GM23338 (cell line): ENCODE measurements around the gene ATP5PO. TPM values are rescaled to one million over a fixed set of nuclear protein-coding genes. Genes with fewer than 3 reads are reported as not detected.

Experiments used
- EZH2 ChIP-seq: fragments of 200-600 bp; sonication (generic); IDR thresholded peaks from one replicate; pipeline ENCODE4 v1.8.0; 2017; ENCODE audit warnings: antibody characterized with exemption, mild to moderate bottlenecking, low read depth; ENCODE audit not compliant: unreplicated experiment
- EZH2phosphoT487 ChIP-seq: fragments of 200-600 bp; sonication (generic); IDR thresholded peaks from one replicate; pipeline ENCODE4 v1.8.1; 2018; ENCODE audit warnings: antibody characterized with exemption; ENCODE audit not compliant: unreplicated experiment
- ZNF114 ChIP-seq: fragments of 250-450 bp; sonication (Bioruptor Pico); IDR thresholded peaks from 2 replicates; pipeline ENCODE4 v1.5.0; 2020; ENCODE audit warnings: mild to moderate bottlenecking, moderate library complexity
- ZNF331 ChIP-seq: fragments of 250-450 bp; sonication (Bioruptor Pico); IDR thresholded peaks from 2 replicates; pipeline ENCODE4 v1.5.0; 2020; ENCODE audit warnings: low read depth, mild to moderate bottlenecking, moderate library complexity
- polyA plus RNA-seq: library from polyadenylated mRNA; unstranded; fragments of >200 nt; fragmentation: Nextera tagmentation; extraction: Ambion mirVana; gene quantifications from 2 replicates; pipeline ENCODE4 v1.2.1, GENCODE V29; 2016
- total RNA-seq: library from RNA; depleted of rRNA; stranded (reverse); fragments of >200 nt; shearing (Covaris generic); gene quantifications from 2 replicates; pipeline ENCODE4 v1.2.3, GENCODE V29; 2014
- TF ChIP-seq, protein P1 (sequence below): fragments of 250-450 bp; sonication (Bioruptor Pico); IDR thresholded peaks from 2 replicates; pipeline ENCODE4 v1.5.0; 2020; ENCODE audit warnings: mild to moderate bottlenecking, moderate library complexity
- TF ChIP-seq, protein P2 (sequence below), 2 experiments: fragments of 200-600 bp in 1 of 2; sonication (generic) in 1 of 2; conservative IDR thresholded peaks; 2 replicates each; pipeline versions ENCODE4 v1.5.1 to v1.6.1; 2016 to 2017; ENCODE audit warnings: antibody characterized with exemption in 2 of 2, low read depth in 2 of 2, mild to moderate bottlenecking in 2 of 2, moderate library complexity in 1 of 2
- TF ChIP-seq, protein P3 (sequence below): IDR thresholded peaks from one replicate; pipeline ENCODE4 v1.6.1; 2018; ENCODE audit warnings: antibody characterized with exemption; ENCODE audit not compliant: unreplicated experiment
- TF ChIP-seq, protein P4 (sequence below): IDR thresholded peaks from 2 replicates; pipeline ENCODE4 v1.6.1; 2016; ENCODE audit warnings: antibody characterized with exemption

Gene ATP5PO
- total and polyA plus RNA-seq, 2 experiments from 2014 or later, result 244 to 522 TPM

DNA sequence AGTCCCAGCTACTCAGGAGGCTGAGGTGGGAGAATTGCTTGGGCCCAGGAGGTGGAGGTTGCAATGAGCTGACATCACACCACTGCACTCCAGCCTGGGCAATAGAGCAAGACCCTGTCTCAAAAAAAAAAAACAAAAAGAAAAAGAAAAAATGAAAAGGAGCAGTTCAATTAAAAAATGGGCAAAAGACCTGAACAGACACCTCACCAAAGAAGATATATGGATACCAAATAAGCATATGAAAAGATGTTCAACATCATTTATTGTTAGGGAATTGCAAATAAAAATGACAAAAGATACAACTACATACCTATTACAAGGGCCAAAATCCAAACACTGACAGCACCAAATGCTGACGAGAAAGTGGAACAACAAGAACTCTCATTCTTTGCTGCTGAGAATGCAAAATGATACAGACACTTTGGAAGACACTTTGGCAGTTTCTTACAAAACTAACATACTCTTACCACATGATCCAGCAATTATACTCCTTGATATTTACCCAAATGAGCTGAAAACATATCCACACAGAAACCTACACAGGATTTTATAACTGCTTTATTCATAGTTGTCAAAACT lies 28.7 kb upstream of the ATP5PO start (continued):
- TF ChIP-seq, protein P1, sequence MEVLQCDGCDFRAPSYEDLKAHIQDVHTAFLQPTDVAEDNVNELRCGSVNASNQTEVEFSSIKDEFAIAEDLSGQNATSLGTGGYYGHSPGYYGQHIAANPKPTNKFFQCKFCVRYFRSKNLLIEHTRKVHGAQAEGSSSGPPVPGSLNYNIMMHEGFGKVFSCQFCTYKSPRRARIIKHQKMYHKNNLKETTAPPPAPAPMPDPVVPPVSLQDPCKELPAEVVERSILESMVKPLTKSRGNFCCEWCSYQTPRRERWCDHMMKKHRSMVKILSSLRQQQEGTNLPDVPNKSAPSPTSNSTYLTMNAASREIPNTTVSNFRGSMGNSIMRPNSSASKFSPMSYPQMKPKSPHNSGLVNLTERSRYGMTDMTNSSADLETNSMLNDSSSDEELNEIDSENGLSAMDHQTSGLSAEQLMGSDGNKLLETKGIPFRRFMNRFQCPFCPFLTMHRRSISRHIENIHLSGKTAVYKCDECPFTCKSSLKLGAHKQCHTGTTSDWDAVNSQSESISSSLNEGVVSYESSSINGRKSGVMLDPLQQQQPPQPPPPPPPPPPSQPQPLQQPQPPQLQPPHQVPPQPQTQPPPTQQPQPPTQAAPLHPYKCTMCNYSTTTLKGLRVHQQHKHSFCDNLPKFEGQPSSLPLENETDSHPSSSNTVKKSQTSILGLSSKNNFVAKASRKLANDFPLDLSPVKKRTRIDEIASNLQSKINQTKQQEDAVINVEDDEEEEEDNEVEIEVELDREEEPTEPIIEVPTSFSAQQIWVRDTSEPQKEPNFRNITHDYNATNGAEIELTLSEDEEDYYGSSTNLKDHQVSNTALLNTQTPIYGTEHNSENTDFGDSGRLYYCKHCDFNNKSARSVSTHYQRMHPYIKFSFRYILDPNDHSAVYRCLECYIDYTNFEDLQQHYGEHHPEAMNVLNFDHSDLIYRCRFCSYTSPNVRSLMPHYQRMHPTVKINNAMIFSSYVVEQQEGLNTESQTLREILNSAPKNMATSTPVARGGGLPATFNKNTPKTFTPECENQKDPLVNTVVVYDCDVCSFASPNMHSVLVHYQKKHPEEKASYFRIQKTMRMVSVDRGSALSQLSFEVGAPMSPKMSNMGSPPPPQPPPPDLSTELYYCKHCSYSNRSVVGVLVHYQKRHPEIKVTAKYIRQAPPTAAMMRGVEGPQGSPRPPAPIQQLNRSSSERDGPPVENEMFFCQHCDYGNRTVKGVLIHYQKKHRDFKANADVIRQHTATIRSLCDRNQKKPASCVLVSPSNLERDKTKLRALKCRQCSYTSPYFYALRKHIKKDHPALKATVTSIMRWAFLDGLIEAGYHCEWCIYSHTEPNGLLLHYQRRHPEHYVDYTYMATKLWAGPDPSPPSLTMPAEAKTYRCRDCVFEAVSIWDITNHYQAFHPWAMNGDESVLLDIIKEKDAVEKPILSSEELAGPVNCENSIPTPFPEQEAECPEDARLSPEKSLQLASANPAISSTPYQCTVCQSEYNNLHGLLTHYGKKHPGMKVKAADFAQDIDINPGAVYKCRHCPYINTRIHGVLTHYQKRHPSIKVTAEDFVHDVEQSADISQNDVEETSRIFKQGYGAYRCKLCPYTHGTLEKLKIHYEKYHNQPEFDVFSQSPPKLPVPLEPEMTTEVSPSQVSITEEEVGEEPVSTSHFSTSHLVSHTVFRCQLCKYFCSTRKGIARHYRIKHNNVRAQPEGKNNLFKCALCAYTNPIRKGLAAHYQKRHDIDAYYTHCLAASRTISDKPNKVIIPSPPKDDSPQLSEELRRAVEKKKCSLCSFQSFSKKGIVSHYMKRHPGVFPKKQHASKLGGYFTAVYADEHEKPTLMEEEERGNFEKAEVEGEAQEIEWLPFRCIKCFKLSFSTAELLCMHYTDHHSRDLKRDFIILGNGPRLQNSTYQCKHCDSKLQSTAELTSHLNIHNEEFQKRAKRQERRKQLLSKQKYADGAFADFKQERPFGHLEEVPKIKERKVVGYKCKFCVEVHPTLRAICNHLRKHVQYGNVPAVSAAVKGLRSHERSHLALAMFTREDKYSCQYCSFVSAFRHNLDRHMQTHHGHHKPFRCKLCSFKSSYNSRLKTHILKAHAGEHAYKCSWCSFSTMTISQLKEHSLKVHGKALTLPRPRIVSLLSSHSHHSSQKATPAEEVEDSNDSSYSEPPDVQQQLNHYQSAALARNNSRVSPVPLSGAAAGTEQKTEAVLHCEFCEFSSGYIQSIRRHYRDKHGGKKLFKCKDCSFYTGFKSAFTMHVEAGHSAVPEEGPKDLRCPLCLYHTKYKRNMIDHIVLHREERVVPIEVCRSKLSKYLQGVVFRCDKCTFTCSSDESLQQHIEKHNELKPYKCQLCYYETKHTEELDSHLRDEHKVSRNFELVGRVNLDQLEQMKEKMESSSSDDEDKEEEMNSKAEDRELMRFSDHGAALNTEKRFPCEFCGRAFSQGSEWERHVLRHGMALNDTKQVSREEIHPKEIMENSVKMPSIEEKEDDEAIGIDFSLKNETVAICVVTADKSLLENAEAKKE (CRISPR knock-in tag), result no peak
- TF ChIP-seq, protein P2, sequence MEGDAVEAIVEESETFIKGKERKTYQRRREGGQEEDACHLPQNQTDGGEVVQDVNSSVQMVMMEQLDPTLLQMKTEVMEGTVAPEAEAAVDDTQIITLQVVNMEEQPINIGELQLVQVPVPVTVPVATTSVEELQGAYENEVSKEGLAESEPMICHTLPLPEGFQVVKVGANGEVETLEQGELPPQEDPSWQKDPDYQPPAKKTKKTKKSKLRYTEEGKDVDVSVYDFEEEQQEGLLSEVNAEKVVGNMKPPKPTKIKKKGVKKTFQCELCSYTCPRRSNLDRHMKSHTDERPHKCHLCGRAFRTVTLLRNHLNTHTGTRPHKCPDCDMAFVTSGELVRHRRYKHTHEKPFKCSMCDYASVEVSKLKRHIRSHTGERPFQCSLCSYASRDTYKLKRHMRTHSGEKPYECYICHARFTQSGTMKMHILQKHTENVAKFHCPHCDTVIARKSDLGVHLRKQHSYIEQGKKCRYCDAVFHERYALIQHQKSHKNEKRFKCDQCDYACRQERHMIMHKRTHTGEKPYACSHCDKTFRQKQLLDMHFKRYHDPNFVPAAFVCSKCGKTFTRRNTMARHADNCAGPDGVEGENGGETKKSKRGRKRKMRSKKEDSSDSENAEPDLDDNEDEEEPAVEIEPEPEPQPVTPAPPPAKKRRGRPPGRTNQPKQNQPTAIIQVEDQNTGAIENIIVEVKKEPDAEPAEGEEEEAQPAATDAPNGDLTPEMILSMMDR (conservative IDR thresholded peaks at IDR 0.05; ENCODE audit: low read depth in 2 of 2), result no peak
- TF ChIP-seq, protein P3, sequence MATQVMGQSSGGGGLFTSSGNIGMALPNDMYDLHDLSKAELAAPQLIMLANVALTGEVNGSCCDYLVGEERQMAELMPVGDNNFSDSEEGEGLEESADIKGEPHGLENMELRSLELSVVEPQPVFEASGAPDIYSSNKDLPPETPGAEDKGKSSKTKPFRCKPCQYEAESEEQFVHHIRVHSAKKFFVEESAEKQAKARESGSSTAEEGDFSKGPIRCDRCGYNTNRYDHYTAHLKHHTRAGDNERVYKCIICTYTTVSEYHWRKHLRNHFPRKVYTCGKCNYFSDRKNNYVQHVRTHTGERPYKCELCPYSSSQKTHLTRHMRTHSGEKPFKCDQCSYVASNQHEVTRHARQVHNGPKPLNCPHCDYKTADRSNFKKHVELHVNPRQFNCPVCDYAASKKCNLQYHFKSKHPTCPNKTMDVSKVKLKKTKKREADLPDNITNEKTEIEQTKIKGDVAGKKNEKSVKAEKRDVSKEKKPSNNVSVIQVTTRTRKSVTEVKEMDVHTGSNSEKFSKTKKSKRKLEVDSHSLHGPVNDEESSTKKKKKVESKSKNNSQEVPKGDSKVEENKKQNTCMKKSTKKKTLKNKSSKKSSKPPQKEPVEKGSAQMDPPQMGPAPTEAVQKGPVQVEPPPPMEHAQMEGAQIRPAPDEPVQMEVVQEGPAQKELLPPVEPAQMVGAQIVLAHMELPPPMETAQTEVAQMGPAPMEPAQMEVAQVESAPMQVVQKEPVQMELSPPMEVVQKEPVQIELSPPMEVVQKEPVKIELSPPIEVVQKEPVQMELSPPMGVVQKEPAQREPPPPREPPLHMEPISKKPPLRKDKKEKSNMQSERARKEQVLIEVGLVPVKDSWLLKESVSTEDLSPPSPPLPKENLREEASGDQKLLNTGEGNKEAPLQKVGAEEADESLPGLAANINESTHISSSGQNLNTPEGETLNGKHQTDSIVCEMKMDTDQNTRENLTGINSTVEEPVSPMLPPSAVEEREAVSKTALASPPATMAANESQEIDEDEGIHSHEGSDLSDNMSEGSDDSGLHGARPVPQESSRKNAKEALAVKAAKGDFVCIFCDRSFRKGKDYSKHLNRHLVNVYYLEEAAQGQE, result no peak
- TF ChIP-seq, protein P4, sequence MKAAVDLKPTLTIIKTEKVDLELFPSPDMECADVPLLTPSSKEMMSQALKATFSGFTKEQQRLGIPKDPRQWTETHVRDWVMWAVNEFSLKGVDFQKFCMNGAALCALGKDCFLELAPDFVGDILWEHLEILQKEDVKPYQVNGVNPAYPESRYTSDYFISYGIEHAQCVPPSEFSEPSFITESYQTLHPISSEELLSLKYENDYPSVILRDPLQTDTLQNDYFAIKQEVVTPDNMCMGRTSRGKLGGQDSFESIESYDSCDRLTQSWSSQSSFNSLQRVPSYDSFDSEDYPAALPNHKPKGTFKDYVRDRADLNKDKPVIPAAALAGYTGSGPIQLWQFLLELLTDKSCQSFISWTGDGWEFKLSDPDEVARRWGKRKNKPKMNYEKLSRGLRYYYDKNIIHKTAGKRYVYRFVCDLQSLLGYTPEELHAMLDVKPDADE, result no peak
- no peak for TF ChIP-seq ZNF114 (CRISPR knock-in tag)
- no peak for TF ChIP-seq EZH2
- TF ChIP-seq ZNF331 (CRISPR knock-in tag), result no peak
- no peak for TF ChIP-seq EZH2phosphoT487
